HG02884 (cell line): ENCODE data around the gene DIPK1A.

Experiments
- ATAC-seq: cut with Tn5 transposase; IDR thresholded peaks from one replicate; pipeline ENCODE4 v1.9.1; 2021; ENCODE audit warnings: mild to moderate bottlenecking, moderate library complexity; ENCODE audit not compliant: unreplicated experiment

Gene DIPK1A

DNA sequence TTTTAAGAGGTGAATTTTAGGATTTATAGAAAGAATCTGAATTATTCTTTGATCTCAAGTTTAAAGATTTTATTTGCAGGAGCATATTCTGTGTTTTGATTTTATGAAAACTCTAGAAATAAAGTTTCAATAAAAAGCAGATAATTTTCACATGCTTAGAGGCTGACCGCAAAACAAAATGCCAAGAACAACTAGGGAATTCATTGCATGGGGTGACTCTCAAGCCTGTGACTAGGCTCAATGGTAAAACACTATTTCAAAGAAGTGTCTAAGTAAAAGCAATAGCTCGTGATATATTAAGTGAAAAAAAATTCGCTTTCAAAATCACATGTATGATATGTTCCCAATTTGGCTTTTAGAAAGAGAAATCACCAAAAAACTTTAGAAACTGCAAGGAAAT lies 79.9 kb downstream of the DIPK1A start:
- ATAC-seq, result no peak

DNA sequence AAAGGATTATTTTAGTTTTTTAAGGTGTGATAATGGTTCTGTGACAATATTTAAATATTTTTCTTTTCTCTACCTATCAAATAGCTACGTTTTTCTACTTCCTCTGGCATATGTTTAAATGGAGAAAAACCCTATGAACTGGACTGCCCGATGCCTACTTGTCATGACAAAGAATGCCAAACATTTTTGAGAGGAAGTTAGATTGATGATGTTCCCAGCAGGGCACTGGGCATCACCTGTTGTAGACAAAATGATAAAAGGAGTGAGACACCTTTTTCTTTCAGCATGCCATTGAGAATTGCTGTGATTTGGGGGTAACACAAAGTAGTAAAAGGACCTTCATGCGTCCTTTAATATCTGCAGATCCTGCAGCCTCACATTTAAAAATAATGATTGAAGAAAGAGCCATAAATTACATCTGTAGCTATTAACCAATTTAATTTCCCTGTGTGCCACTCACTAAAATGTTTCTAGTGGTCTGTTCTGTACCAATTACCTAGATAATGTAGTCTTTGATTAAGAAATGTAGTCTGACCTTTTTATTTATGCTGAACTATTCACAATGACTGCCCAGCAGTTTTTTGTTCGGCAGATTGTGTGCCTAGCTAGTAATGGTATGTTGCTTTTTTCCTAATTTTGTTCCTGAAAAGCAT lies 81.8 kb downstream of the DIPK1A start:
- ATAC-seq, result no peak

DNA sequence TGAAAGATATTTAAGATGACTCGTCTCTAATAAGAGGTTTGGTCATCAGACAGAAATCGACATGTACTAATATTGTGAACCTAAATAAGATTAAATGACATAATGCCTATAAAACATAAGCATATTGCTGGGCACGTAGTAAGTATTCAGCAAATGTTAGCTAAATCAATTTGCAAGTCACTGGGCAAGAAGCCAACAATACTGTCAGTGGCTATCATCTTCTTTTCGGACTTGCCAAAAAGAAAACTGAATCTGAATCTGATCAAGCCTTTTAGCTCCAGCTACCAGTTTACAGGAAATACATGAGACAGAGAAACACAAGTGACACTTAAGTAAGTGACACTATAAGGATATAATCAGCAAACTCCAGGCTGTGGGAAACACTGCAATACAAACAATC lies 83.5 kb downstream of the DIPK1A start:
- no peak for ATAC-seq

DNA sequence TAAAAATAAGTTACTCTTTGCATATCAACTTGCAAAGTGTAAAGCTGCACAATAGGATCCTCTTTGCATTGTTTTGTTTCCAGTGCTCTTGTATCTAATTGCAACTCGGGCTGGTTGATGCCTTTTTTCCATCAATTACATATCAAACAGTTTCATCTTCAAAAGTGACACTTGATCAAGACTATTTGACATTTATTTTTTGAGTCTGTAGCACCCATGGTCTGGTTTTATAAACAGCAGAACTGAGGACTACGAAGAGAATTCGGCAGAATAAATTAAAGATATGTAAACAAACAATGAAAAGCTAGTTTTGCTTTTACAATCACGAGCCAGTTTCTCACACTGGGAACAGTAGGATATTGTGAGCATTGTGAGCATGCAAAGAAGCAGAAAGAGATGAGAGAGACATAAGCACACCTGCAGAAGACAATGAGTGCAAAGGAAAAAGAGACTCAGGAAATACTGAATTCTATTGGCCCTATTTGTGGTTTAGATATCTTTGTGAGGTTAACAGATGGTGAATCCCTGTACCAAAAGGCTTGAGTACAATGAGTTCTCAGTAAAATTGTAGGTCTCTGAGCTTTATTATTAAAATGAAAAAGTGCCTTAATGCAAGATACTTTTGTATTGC lies 84.1 kb downstream of the DIPK1A start:
- ATAC-seq, result no peak

DNA sequence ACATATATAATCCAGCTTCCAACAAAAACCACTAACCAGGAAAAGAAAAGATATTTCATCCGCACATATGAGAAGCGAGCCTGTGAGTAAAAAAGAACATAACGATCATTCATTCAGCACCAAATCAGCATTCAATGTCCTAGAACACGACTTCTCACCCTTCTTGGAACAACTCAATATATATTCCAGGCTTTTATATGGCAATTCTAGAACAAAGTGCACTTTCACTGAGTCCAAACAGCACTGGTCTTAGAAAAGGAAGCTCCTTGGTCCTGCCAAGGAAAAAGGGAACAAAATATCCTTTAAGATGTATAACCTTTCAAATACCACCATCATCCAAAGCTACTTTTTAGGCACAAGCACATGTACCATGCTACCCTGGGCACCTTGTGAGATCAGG lies 84.9 kb downstream of the DIPK1A start:
- ATAC-seq, result no peak

DNA sequence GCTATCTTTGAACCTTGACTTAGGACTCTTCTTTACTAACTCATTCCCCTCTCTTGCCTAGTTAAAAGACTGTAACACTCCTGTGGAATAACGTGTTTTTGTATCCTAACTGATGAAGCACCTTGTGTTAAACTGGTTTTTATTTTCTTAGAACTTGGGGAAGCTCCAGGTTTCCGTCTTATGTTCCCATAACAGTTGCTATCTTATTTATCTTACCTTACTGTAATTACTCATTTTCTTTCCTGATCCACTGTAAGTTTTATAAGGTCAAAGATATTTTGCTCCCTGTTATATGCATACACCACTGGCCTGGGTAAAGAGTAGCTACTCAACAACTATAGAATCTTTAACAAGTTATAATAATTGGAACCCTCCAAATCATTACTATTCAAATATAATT lies 86.3 kb downstream of the DIPK1A start:
- no peak for ATAC-seq

DNA sequence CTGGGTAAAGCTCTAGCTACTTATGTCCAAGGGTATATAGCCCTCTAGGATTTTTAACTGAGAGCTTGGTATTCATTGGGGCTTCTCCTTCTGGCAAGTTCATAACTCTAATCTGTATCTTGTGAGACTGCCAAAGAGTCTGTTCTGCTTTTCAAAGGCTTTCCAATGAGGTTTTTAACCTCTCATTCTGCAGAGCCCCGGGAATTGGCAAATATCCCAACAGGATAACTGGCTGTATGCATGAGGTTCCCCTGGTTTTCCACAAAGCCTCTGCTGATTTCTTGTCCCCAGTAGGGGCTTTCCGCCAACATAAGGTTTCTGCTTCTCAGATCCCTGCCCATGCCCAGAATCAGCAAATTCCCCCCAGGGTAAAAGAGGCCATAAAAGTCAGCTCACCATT lies 88.5 kb downstream of the DIPK1A start:
- no peak for ATAC-seq

DNA sequence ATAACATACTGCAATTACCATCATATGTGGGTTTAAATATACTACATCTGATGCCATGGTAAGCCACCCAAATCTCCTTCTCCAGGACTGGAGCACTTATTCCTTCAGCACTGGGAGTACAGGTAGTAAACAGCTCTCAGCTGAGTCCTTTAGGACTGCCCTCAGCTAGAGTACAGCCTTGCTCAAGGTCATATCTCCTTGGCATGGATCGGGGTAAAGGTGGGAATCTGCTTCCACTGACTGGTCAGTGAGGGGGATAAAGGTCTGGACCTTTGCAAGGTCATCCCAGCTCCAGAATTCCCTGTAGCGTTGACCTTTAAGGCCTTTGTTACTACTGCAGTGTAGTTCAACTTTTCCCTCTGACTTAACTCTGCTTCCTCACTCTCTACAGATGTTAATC lies 90.7 kb downstream of the DIPK1A start:
- ATAC-seq, result no peak

DNA sequence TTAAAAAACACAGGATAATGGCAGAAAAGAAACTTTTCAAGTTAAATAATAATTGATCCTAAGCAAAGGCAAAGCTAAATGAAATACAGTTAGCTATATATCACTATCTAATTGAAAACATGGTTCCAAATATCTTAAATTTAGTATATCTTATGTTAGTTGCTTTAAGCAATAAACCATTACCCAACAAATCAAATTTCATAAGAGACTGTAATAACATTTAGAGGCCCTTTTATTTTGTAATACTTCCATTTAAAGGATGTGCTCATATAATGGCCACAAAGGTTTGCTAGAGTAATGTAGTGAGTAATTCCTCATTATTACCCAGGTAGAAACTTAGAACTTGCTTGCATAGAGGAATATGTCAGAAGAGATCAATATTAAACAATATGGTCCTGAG lies 97.1 kb downstream of the DIPK1A start:
- ATAC-seq, result no peak

DNA sequence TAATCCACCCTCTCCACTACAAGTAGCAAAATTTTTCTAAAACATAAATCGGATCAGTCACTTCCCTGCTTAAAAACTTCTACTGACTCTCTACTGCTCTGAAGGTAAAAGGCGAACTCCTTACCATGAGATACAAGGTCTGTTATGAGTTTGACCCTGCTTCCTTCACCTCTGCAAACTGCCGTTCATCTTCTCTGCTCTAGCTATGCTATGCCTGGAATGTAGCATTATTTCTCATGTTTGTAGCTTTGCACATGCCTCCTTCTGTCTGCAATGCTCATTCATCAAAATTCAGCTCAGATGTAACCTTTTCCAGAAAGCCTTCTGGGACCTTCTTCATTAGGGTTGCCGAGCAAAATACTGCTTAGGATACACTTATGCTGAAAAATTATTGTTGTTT lies 98.7 kb downstream of the DIPK1A start:
- ATAC-seq, result no peak

DNA sequence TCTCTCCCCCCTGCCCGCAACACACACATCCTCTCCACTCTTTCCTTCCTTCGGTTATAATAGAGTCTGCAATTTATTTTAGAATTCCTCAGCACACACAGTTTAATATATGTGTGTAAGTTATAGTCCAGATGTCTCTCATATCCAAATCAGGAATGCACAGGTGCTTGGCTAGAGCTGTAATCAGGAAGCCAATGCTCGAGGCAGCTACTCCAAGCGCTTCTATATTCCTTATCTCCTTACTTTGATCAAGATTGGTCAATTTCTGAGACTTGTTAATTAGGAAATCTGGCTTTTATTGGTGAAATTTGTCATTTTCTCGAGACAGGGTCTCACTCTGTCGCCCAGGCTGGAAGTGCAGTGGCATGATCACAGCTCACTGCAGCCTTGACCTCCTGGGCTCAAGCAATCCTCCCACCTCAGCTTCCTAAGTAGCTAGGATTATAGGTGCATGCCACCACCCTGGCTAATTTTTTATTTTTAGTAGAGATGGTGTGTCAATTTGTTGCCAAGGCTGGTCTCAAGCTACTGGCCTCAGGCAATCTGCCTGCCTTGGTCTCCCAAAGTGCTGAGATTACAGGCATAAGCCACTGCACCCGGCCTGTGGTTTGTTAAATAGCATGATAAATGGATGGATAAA lies 101.7 kb downstream of the DIPK1A start:
- ATAC-seq, result no peak

DNA sequence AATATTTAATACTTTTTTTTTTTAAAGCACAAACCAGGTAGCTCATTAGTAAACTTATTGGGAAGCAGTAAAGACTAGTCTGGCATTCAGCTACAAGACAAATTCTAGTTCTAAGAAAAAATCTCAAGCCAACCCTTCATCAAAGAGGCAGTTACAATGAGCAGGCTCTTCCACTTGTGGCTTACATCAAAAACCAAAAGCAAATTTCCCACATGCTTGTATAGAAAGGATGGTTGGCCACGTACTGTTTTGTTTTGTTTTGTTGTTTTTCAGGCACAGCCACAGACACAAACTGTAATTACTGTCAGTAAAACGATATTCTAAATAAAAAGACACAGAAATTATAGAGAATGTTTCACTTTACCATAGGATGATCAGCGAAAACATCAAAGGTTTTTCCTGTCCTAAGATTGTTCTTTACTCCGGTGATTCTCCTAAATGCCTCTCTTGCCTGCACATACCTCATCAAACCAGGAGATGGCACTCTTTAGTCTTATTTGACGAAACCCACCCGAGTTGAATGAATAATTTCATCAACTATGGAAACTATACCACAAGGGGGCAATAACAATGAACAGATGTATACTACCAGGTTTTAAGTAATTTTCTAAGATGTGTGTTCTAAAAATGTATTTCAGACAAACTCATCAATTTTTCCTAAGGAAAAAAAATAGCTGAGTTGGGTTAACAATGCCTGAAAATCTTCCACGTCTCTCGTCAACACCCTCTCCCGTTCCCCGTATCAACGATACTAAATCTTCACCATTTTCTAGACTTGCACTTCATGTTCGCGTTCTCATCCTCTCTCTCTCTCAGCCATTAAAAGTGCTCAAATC lies 102.5 kb downstream of the DIPK1A start:
- ATAC-seq, result no peak

DNA sequence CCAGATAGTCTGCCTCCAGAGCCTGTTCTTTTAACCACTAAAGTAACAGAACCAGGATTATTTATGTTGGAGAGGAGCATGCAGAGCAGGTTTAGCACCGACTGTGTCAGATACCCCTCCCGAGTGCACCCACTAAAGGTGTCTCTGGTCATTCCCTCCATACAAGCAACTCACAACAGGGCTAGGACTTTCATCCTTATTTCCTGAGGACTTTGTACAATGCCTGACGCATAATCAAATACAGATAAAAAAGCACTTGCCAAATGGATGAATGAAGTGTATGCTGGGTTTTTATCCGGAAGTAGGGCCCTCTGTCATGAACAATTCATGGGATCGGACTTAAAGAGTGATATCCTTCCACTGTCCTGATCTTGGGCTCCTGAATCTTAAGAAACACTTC lies 103.4 kb downstream of the DIPK1A start:
- no peak for ATAC-seq

DNA sequence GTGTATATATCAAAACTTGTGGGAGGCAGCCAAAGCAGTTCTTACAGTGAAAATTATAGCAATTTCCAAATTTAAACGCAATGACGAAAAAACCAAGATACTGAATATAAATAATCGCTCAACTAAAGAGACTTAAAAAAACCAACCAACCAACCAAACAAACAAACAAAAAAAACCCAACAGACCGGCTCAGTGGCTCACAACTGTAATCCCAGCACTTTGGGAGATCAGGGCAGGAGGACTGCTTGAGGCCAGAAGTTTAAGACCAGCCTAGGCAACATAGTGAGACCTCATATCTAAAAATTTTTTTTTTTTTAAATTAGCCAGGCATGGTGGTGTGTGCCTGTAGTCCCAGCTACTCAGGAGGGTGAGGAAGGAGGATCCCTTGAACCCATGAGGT lies 106.0 kb downstream of the DIPK1A start:
- no peak for ATAC-seq

DNA sequence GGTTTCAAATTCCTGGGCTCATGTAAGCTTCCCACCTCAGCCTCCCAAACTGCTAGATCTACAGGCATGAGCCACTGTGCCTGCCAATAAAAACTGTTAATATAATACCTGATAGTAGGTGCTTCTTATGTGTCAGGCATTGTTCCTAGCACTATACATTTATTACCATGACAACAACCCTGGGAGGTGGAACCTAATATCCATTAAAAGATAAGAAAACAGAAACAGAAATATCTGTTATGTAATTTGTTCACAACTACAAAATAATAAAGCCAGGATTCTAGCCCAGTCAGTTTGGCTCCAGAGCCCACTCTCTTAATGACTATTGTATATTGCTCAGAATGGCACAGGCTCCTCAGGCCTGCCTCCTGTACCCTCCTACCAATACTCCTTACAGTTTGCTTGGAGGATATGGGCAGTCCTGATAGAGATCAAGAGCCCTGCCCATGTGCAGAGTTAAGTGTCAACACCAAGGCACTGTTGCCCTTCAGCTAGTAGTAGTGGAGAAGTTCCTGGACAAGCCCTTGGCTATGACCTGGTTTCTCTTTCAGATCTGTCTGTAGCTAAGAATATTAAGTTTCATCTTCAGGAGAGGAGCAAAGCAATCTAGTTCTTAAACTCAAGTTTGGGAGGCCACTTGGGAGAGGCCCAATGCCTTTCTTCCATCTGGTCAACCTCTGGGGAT lies 107.0 kb downstream of the DIPK1A start:
- no peak for ATAC-seq

DNA sequence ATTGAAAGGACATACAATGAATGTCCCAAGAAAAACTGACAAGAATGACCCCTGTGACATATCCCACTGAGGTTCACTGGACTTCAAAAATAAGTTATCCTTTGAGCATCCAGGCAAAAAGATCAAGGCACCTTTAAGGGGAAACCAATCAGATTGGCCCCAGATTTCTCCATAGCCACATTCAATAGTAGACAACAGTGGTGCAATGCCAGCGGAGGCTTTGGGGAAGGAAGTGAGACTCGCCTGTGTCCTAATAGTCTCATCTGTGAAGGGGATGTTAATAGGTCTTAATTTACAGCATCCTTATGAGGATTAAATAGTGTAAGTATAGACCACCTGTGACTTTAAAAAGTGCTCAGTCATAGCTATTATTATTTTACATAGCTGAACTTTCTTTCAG lies 108.0 kb downstream of the DIPK1A start:
- no peak for ATAC-seq

DNA sequence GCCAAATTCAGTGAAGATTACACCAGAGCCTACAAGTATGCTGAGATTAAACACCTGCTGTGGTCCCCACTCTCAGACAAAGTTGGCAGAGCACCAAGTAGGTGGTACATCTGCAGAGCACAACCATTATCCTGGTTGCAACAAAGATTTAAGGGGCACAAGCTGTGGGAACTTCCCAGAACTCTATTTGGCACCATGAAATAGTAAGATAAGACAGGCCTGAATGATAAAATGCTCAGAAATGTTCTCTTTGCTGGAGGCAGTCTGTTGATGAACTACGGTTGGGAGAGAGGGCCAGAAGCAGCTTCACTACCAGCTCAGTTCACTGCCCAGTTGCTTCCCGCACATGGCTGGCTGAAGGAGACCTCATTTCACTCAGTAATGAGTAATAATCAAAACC lies 109.5 kb downstream of the DIPK1A start:
- ATAC-seq, result no peak

DNA sequence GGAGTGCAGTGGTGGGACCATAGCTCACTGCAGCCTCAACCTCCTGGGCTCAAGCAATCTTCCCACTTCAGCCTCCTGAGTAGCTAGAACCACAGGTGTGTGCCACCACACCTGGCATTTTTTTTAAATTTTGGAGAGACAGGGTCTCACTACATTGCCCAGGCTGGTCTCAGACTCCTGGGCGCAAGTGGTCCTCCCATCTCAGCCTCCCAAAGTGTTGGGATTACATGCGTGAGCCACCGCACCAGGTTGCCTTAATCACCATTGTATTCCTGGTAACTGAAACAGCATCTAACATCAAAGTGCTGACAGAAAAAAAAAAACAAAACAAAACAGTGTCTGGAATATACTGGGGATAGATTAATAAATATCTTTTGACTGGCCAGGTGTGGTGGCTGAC lies 111.2 kb downstream of the DIPK1A start:
- no peak for ATAC-seq

DNA sequence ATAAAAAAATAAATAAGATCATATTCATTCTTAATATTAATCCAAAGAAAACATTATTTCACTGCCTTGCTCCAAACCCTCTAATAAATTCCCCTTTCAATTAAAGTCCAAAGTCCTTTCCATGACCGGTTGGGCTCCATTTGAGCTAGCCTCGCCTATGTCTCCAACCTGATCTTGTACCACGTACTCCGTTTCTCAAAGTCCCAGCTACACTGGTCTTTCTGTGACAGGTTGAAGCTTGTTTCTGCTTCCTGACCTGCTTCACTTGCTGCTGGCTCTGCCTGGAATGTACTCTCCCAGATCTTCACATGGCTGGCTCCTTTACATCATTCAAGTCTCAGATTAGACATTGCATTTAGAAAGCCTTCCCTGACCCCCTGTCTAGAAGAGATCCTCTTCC lies 113.1 kb downstream of the DIPK1A start:
- ATAC-seq, result no peak

DNA sequence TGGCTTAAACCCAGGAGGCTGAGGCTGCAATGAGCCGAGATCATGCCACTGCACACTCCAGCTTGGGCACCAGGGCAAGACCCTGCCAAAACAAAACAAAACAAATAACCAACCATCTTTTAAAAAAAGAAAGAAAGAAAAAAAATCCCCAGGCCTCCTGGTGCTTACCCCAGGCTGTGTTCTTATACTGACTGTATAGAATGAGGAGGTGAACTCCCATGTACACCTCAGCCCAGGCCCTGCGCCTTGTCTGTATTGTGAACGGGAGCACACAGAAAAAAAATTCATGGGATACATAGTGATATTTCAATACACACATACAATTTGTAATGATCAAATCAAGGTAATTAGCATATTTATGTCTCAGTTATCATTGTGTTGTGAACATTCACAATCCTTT lies 115.4 kb downstream of the DIPK1A start:
- ATAC-seq, result no peak

DNA sequence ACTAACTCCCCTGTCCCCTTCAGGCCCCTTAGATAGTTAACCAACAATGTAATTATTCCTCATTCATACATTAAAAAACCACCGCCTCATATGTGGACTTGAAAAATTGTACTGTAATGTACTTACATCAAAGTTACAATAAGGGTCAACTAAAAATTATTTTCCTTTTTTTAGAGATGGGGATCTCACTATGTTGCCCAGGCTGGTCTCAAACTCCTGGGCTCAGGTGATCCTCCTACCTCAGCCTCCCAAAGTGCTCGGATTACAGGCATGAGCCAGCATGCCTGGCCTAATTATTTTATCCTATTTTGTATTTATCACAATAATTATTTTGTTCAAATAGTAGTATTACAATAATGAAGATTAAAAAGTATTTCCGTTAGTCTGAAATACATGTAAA lies 116.8 kb downstream of the DIPK1A start:
- ATAC-seq, result no peak
